HG02678 (cell line): Measurements from ENCODE around the gene MRPS15.
"Not testable (repeated sequence)": the region's sequence is repeated elsewhere in the genome, so short reads cannot be mapped to it uniquely, and the experiment has no call there.

Experiments
- ATAC-seq: cut with Tn5 transposase; IDR thresholded peaks from one replicate; pipeline ENCODE4 v1.9.1; 2021; ENCODE audit warnings: mild to moderate bottlenecking, moderate library complexity; ENCODE audit not compliant: unreplicated experiment

MRPS15 gene

GRCh38 chr1:36486093-36486438 lies 21.9 kb upstream of the MRPS15 start:
- ATAC-seq: no peak

DNA sequence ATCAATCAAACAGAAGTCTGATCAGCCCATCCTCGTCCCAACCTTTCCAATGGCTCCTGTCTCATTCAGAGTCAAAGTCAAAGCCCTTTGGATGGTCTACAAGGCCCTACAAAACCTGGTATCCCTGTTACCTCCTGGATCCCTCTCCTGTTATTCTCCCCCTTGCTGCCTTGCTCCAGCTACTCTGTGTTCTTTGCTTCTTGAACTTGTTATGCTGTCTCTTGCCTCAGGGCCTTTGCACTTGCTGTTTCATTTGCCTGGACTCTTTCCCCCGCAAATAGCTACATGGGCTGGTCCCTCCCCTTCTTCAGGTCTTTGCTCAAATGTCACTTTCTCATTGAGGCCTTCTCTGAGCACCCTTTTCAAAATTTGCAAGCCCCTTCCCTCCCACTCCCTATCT lies 19.9 kb upstream of the MRPS15 start:
- no peak for ATAC-seq

- ATAC-seq: no peak
These were observed 18.7 kb upstream of the MRPS15 start, which contains the start of gene CSF3R for GRCh38 chr1:36482724-36483388. Gene CSF3R (minus strand): TSS chr1:36482913. CDS start chr1:36479496, 3,417 bp downstream.

GRCh38 chr1:36481771-36482723 lies 17.9 kb upstream of the MRPS15 start:
- no peak for ATAC-seq

DNA sequence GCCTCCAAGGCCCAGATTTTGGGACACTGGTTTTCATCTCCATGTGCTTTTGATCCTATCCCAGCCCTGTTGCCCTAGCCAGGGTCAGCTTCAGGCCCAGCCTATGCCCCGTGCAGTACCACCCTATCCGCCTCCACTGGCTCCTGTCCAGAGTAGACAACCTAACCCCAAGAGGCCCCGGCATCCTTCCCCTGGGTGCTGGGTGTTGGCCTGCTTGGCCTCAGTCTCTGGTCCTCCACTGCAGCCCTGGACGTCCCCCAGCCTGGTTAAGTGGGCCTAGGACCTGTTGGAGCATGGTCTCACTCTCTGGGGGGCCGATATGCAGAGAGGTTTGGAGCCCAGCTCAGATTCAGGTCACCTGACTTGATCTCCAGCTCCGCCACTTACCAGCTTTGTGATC lies 16.9 kb upstream of the MRPS15 start:
- no peak for ATAC-seq

GRCh38 chr1:36480161-36480560 lies 16.0 kb upstream of the MRPS15 start:
- no peak for ATAC-seq

DNA sequence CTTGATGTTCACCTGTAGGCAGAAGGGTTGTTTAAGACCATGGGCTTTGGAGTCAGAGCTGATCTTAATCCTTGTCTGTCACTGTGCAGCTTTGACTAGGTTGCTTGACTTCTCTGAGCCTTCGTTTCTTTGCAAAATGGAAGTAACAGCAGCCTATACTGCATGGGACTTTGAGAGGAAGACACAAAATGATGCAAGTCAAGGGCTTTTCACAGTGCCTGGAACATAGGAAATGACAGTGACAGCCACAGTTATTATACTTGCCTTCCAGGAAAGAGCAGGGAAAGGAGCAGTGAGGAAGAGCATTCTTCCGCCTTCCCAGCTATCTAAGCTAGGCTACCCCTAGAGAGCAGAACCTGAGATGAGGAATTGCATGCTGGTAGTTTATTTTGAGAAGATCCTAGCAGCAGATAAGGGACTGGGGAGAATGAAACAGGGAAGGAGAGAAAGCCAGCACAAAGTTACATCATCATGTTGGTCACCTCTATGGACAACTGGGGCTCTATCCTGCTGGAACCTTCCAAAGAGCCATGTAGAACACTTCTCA lies 15.4 kb upstream of the MRPS15 start:
- no peak for ATAC-seq

DNA sequence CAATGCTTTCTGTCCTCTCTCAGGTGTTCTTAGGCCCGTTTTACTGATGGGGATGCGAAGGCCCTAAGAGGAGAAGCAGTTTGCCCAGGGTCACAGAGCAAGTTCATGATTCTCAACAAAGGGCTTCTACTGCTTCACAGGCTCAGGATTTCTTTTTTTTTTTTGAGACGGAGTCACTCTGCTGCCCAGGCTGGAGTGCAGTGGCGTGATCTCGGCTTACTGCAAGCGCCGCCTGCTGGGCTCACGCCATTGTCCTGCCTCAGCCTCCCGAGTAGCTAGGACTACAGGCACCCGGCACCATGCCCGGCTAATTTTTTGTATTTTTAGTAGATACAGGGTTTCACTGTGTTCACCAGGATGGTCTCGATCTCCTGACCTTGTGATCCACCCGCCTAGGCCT lies 13.4 kb upstream of the MRPS15 start:
- not testable (repeated sequence) for ATAC-seq

DNA sequence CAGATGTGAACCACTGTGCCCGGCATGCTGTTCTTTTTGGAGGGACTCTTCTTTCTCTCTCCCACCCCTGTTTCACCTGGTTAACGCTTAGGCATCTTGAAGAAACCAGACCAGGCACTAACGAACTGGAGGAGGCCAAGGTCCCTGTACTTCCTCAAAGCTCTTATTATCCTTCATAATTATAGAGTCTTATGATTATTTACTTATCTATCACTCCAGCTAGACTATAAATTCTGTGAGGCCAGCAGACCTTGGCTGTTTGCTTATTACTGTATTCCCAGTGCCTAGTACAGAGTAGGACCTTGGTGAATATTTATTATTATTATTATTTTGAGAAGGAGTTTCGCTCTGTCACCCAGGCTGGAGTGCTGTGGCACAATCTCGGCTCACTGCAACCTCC lies 12.8 kb upstream of the MRPS15 start:
- ATAC-seq: no peak

DNA sequence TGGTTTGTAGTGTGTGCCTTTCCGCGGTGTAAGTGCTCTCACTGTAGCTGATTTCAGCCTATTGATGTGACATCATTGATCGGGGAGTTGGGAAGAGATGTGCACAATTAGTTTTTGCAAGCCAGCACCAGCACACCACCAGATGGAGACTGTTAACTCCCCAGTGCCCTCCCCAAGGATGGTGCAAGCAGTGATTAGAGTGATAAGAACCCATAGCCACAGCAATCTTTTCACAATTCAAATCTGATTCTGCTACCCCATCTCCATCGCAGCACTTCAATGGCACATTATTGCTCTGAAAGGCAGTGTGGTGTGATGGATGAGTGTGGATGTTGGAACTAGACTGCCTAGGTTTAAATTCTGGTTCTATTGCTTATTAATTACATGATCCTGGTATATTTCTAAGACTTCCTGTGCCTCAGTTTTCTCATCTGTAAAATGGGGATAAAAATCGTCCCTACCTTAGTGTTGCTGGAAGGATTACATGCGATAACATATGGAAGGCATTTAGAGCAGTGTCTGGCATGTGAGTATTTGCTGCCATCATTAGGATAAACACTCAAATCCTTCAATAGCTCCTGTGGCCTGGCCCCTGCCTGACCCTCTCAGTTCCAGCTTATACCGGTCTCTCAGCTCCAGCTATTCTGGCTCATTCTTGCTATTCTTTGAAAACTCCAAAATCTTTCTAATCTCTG lies 11.9 kb upstream of the MRPS15 start:
- ATAC-seq: no peak

DNA sequence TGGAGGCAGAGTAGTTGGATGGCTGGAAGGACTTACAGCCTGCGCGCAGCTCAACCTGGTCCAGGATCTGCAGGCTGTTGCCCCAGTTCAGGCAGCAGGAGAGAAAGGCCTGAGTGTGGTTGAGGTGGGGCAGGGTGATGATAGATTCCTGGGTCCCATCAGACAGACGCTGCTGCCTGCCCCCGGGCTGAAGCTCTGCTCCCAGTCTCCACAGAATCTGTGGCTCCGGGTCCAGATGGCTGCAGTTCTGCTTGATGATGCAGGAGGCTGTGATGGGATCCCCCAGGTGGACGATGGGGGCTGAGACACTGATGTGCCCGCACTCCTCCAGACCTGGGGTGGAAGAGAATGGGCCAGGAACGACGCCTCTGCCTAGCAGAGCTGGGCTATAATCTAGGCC lies 11.2 kb upstream of the MRPS15 start:
- ATAC-seq: no peak

DNA sequence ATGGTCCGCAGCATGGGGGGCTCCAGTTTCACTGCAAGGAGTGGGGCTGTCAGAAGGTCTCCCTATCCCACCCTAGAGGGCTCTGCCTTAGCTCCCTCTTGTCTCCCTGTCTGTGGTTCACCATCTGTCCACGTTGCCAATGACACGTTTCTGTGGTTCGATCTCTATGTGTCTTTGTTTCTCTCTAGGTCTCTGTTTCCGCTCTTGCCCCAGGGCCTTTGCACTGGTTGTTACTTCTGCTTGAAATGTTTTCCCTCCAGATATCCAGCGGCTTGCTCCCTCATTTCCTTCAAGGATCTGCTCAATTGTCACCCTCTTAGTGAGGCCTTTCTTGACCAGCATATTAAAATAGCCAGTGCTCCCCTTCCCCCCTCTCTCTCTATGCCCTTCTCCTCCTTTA lies 8.5 kb upstream of the MRPS15 start:
- ATAC-seq: no peak

- no peak for ATAC-seq
These were observed 7.9 kb upstream of the MRPS15 start for GRCh38 chr1:36471830-36472641.

GRCh38 chr1:36469163-36469562 lies 5.0 kb upstream of the MRPS15 start:
- no peak for ATAC-seq

DNA sequence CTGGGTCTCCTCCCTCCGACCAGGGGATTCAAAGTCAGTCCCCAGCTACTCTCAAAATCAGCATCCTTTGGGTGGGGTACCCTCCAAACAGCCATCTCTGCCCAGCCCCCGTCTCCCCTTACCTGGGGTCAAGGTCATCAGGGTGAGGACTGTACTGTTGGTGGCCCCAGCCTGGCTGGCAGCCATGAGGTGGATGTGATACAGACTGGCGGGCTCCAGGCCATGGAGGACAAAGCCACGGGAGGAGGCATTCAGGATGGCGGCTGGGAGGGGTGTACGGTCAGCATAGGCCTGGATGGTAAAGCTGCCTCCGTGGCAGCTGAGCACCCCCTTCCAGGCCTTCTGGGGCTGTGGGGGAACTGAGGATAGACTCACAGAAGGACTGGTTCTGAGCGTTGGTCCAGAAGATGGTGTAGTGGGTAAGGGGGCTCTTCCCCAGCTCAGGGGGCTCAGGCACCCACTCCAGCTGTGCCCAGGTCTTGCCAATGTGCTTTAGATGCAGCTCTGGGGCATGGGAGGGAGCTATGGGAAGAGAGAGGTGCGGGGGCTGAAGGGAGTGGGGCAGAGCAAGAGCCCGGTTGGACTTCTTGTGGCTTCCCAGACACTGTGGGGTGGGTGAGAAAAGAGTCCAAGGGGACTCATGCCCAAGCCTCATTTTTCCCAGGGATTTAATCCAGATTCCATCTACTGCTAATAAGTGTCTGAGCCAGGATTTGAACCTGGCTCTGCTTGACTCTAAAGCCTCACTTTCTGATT lies 3.7 kb upstream of the MRPS15 start:
- ATAC-seq: no peak

DNA sequence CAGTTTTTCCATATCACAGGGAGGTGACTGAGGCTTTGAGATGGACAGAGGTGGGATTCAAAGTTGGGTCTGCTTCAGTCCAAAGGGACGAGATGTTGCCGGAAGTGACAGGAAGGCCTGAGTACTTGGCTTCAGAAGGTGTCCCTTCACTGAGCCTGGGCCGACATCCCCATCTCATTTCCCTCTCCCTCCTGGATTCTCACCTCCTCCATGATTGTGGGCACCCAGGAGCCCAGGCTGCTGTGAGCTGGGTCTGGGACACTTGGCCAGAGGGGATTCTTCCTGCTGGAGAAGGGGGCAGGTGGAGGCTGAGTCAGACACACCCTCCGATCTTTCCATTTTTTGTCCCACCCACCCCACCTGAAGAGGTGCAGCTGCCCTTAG lies 2.8 kb upstream of the MRPS15 start:
- no peak for ATAC-seq

DNA sequence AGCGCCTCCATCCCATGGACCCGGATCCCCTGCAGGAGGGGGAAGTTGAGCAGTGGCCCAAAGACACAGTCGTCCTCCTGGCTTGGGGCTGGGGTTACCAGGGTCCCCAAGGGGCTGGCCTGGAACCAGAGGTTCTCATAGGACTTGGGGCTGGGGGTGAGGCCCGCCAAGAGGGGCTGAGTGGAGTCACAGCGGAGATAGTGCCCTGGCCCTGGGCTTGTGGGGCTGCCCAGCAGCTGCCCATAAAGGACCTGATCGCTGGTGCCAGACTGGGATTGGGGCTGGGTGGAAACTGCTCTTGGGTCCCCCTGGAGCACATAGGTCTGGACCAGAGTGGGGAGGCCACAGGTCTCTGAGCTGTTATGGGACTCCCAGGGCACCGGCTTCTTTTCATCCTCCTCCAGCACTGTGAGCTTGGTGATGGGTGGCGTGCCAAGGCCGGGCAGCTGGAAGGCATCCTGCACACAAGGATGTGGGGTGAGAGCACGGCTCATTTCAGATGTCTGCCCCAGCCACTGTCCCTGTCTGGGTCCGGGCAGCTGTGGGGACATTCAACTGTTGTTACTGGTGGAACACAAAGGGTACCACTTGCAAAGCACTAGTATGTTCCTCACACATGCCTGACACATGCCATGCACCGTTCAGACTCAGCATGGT lies 2.3 kb upstream of the MRPS15 start:
- no peak for ATAC-seq

DNA sequence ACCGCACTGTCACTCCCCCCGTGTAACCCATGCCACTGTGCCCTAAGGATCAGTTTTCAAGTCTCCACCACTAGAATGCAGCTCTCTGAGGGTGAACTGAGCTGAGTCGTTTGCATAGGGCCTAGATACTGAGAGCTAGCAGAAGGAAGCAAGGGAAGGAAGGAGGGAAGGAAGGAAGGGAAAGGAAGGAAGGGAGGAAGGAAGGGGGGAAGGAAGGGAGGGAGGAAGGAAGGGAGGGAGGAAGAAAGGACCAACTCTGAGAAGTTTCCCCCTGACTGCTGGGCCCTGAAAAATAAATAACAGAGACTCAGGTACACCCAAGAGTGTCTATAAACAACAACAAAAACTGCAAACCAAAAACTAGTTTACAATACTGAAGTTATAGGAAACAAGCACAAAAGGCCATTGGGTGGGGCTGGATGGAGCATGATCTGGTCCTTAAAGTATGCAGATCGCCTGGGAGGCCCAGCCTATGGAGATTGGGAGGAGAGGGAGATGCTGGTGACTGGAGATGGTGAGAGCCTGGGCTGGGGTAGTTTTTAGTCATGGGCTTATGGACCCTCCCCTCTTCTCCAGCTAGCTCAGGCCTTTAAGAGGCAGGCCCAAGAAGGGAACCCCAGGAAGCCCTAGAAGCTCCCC lies 1.7 kb upstream of the MRPS15 start:
- ATAC-seq: no peak
